Globus pallidus (tissue), 1 donor: ENCODE measurements around the gene DNAAF5.

ENCODE experiments used
- DNase-seq: peaks from one replicate; pipeline ENCODE4 v3.0.0-alpha.2; 2015; ENCODE audit warnings: low spot score

DNAAF5 gene

DNA sequence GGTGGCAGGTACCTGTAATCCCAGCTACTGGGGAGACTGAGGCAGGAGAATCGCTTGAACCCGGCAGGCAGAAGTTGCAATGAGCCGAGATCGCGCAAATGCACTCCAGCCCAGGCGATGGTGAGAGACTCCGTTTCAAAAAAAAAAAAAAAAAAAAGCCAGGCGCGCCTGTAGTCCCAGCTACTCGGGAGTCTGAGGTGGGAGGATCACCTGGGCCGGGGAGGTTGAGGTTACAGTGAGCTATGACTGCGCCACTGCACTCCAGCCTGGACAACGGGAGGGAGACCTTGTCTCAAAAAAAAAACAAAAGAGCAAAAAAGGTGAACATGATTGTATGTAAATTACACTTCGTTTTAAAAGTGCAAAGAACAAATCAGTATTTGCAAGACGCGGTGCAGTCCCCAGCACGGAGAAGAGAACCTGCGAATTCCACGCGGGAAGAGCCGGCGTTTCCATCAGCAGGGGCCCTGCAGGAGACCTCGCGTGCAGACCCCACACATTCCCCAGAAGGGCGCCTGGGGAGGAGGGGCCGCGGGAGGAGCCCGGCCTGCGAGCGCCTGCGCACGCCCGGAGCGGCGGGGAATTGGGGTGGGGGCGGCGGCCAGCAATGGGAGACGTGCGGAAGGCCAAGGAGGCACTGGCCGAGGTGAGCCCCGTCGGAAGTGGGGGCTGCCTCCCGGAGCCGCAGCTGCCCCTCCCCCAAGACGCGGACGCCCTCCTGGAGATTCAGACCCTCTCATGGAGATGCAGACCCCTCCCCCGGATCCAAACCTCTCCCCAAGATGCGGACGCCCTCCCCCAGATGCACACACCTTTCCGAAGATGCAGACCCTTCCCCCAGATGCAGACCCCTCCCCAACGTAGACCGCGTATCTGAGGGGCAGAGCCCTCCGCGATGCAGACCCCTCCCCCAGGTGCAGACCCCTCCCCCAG is 89.1 kb downstream of the DNAAF5 start:
- no peak for DNase-seq

DNA sequence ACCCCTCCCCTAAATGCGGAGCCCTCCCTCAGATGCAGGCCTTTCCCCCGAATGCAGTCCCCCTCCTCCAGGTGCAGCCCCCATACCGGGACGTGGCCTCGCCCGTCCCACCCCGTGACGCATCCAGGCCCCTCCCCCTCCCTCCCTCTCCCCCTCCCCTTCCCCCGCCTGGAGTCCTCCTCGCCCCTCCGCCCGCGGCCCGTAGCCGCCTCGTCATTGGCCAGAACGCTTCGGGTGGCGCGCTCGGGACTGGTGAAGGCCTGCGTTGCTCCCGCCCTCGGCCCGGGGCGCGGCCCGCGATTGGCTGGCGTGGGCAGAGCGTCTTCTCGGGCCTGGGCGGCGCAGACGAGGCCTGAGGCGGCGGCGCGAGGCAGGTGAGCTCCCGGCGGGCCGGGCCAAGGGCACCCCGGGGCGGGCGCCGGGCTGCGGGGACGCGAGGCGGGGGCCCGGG is 89.8 kb downstream of the DNAAF5 start:
- peak; percentile 96 for DNase-seq

DNA sequence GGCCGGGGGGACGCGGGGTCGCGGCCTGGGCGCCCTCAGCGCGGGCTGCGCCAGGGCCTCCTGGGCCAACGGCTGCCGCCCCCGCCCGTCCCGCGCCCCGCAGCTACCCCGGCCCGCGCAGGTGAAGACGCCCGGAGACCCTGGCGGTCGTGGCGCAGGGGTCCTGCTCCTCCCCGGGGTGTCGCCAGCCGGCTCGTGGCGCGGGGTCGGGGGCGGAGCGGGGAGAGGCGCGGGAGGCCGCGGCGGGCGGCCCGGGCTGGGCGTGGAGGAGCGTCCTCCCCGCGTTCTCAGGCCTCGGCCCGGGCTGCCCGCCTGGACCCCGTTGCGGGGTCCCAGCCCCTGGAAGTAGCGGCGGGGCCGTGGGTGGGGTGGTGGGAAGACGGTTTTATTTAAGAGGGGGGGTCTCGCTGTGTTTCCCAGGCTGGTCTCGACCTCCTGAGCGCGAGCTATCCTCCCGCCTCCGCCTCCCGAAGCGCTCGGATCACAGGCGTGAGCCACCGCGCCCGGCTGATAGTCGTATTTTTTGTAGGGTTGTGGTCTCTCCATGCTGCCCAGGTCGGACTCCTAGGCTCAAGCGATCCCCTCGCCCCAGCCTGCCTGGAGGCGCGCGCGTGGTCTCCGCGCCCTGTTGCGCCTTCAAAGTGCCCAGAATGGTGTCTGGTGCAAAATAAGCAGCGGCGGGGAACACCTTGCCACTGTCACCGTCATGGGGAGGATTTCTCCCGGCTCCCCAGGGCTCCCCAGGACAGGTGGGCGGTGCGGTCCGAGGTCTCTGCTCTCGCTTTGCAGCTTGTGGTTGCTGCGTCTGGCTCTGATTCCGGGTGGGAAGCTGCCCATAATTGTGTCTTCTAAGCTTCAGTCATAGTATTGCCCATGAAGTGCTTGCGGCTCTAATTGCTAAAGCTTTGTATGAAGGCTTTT is 90.5 kb downstream of the DNAAF5 start:
- no peak for DNase-seq

DNA sequence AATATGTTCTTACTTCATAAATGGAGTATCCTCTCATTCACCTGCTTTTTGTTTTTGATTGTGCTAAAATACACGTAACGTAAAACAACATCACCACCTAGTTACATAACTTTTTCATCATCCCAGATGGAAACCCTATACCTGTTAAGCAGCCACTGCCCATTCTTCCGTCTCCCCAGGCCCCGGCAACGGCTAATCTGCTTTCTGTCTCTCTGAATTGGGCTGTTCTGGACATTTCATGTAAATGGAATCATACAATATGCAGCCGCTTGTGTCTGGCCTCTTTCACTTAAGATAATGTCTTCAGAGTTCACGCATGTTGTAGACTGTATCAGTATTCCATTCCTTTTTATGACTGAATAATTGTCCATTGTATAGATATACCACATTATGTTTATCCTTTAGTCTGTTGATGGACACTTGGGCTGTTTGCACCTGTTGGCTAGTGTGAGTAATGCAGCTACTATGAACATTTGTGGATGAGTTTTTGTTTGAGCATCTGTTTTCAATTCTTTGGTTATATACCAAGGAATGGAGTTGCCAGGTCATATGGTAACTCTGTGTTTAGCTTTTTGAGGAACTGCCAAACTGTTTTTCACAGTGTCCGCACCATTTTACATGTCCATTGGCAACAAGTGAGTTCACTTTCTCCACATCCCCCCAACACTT is 91.7 kb downstream of the DNAAF5 start:
- no peak for DNase-seq

DNA sequence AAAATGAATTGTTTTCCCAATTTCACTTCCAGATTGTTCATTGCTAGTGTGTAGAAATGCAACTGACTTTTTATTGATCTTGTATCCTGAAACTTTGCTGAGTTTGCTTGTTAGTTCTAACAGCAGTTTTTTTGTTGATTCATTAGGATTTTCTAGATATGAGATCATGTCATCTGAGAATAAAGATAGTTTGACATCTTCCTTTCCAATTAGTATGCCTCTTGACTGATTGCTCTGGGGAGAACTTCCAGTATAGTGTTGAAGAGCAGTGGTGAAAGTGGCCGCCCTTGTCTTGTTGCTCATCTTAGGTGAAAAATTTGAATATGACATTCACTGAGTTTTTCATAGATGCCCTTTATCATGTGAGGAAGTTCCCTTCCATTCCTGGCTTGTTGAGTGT is 93.8 kb downstream of the DNAAF5 start:
- no peak for DNase-seq

DNA sequence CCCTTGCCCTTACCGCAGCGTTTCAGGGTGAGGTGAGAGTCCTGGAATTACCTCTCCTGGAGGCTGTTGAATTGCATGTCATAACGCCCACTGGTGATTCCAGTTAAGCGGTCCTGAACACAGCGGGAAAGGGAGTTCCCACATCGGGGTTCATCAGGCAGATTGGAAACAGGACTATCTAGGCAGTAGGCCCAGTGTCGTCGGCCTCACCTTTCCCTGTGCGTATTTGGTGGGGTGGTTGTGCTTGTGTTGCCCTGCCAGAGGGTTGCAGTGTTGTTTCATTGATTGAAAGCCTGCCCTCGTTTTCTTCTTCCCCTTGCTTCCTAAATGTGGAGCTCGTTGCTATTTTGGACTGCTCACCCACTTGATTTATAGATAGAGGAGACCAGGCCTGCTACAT is 95.2 kb downstream of the DNAAF5 start:
- DNase-seq = no peak

DNA sequence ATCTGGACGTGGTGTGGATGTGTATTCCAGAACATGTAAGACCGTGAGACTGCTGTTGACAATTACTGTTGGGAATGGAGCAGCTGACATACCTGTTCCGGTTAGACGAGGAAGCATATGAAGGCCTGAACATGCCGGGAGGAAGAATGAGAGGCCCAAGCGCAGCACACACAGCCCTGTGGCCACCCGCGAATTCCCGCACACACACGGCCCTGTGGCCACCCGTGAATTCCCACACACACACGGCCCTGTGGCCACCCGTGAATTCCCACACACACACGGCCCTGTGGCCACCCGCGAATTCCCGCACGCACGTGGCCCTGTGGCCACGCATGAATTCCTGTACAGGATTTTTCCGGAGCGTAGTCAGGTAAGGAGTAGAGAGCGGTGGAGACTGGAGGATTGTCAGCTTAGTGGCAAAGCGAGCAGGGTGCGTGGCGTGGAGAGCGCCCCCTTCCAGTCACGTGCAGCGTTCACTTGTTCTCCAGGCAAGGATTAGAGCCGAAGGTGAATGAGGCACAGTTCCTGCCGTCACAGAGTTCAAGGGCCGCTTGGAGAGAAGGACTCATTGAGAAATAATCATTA is 96.3 kb downstream of the DNAAF5 start:
- no peak for DNase-seq

DNA sequence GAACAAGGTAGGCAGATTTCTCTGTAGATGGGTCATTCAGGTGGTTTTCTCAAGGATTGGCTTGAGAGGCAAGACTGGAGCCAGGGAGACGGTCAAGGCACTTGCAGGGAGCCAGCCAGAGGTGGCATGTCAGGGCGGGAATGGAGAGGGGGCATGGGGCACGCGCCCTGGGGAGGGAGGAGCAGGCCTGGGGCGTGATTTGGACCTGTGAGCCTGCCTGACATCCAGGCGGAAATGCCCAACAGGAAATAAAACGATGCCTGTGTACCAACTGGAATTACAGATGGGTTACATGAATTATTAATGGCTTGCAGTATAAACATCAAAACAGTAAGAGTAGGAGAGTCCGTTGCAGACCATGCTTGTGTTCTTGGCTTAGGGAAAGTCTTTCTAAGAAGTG is 97.2 kb downstream of the DNAAF5 start:
- DNase-seq = no peak

DNA sequence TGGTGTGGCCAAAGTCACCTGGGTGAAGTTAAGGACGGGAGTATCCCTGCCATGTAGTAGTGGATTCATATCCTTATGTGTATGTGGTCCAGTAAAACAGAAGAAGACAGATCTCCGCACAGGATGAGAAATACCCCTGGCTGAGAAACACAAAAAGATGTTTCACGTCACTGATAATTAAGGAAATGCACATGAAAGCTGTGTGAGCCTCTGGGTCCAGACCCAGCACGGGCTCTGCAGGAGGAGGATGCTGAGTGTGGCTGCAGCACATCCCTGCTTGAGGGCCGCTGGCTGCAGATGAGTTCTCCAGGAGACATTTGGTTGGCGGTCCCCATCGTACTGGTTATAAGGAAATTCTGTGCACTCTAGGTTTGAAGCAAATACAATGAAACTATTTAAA is 97.6 kb downstream of the DNAAF5 start:
- DNase-seq = no peak

DNA sequence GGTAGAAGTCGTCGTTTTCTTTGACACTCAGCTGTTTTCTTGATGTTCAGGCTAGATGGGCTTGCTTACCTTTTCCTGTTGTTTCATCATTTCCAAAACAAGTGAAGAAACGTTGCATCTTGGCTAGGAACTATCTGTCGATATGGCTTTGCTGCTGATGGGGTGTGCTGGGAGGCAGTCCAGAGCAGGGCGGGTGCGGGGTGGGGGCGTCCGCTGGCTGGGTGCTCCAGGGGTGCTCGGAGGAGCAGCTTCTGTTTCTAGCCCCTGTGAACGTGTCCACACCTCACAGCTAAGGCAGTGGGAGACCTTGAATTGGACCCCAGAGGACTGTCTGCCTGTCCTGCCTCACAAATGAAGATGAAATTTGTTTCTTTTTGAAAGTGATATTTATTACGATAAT is 98.2 kb downstream of the DNAAF5 start:
- DNase-seq = no peak

DNA sequence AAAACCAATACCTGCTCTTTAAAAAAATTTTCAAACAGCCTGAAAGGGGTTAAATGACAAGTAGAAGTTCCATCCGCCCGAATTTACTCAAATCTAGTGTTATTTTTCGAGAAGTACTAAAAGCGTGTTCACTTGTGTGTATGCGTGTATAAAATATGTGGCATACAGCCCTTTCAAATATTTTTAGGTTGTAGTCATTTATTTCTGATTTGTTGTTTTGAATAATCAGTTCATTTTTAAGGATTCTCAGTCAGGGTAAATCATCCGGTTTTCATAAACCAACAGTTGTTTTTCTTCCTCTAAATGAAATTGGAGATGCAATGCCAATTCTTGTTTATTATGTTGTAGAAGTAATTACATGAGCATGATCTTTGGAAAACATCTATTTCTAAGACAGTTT is 98.9 kb downstream of the DNAAF5 start:
- DNase-seq = no peak

DNA sequence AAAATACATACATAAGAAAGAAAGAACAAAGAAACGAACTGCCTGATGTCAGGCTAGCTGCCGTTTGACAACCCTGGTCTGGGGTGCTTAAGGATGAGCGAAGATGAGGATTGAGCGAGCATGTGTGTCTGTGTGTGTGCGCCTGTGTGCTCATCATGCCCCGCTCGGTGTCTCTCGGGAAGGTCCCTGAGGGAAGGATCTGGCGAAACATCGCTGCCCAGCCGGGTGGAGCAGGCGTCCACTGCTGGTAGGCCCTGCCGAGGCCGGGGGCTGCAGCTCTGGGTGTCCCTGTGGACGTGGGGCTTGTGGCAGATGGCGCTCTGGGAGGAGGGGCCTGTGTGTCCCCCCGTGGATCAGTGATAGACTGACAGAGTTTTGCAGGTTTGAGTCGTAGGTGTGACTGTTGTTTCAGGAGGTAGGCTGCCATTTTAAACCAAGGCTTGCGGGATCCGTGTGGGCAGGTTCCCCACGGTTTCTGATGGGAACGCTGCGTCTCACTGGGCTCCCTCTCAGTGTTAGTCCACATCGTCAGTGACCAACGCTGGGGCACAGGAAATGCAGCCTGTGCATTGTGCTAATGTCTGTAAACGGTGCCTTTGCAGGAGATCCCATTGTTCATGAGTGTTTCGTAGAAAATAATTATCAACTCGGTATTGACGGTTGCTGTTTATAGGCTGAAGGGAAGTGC is 99.9 kb downstream of the DNAAF5 start:
- DNase-seq = no peak

DNA sequence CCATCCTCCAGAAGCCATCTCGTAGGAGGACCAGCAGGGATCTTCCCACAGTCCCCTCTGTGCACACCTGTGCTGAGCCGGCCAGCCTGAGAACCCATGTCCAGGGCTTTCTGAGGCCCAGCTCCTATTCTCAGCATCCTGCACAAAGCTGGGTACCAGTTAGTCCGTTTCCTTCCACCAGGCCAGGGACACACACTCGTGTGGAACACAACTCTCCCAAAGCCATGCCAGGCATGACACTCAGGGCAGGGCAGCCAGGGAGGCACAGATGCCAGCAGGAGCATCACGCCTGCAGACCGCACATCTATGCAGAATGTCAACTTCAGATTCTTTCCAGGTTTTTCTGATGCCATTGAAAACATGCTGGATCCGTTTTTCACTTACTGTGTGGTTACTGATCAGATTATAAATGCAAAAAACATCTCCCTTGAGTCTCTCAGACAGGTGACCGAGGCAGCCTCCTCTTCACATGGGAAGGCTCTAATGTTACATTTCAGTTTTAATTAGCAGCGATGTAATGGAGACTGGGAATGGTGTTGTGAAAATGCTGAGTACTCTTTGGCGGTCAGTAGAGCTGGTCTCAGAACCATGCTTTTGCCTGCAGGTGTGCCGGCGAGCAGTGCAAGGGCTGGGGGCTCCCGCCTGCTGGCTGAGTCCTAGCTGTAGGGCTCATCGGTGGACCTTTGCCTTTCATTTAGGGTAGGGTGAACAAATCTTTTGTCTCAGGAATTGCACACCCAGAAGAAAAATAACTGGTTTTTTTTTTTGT is 102.5 kb downstream of the DNAAF5 start:
- DNase-seq = no peak

DNA sequence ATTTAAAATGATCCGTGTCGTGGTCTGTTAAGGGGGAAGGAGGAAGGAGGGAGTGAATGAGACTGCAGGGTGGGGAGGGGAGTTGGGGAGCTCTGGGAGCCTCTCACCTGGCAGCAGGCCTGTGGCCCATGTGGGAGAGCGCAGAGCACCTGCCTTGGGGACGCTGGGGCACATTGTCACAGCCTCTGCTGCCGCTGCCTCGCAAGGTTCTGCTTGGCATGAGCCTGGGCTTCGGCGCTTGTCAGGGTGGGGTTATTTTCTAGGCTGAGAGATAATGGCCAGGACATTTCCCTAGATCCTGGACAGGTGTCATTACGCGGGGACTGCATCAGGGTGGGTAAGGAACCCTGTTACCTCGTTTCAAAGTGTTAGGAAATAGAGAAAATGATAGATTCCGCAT is 103.6 kb downstream of the DNAAF5 start:
- no peak for DNase-seq

DNA sequence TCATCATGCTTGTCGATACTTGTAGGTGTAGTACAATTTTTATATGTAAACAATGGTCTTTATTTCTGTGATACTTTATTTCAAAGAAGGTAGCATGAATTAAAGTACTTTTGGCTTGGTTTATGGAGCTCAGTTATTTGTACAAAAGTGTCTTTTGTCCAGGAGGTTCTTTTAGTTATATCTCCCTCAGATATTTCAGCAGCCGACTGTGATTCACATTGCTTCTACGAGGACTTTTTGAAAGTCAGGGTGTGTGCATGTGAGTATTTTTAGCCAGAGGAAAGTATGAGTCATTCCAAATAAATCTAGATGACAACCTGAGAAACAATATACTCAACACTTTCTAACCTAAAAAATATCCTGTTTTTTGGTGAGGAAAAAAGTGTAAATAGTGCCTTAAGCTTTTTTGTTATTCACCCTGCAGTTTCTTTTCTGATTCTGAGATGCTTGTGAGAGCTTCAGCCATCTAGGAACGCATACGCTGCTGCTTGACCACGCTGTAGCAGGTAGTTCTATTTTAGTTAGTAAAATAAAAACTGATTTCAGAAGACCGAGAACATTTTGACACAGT is 105.2 kb downstream of the DNAAF5 start:
- no peak for DNase-seq

DNA sequence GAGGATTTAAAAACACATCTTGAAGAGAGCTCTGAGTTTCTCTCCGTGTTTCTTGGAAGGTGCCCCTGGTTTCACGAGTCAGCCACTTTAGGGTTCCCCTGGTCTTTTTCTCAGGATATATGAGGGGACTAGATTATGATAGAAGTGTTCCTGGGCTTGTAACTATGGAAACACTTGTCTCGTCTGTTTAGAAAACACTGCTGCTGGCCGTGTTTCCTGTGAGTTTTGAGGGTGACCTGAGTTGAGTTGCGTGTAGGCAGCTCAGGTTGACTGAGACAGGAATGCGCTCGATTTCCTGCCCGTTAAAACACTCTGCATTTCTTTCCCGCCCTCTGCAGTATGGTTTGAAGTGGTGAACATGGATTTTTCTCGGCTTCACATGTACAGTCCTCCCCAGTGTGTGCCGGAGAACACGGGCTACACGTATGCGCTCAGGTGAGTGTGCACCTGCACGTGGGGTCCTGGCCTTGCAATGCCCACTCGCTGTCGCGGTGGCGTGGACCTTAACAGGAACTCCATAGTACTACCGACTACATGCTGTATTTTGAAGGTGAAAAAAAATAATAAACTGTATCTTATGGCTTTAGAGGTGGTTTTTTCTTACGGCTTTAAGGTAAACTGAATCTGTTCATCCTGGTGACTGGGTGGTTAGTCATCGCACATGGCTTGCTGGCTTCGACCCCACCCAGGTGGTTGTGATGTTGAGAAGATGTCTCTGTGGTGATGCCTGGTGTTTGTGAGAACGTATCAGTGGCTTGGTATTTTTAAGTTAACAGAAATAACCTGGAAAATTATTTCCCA is 105.9 kb downstream of the DNAAF5 start, which contains the start of gene SUN1:
SUN1 (plus strand) TSS at position 310 of the 801 bp plus-strand sequence; CDS start at position 359, 49 bp downstream.
- DNase-seq = no peak

DNA sequence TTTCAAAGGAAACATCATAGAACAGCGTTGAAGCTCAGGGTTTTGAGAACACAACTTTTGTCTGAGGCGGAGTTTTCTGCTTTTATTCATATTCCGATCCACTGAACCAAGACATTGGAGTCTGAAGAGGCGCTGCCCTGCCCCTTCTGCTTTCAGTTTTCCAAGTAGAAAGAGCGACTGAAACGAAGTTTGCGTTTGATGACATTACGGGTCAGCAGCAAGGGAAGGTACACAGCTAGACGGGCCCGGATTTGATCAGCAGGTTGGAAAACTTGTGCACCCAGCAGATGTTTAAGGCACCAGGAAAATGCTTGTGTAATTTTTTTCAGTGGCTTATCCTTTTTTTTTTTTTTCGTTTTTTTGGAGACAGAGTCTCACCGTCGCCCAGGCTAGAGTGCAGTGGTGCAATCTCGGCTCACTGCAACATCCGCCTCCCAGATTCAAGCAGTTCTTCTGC is 106.5 kb downstream of the DNAAF5 start:
- DNase-seq = no peak

DNA sequence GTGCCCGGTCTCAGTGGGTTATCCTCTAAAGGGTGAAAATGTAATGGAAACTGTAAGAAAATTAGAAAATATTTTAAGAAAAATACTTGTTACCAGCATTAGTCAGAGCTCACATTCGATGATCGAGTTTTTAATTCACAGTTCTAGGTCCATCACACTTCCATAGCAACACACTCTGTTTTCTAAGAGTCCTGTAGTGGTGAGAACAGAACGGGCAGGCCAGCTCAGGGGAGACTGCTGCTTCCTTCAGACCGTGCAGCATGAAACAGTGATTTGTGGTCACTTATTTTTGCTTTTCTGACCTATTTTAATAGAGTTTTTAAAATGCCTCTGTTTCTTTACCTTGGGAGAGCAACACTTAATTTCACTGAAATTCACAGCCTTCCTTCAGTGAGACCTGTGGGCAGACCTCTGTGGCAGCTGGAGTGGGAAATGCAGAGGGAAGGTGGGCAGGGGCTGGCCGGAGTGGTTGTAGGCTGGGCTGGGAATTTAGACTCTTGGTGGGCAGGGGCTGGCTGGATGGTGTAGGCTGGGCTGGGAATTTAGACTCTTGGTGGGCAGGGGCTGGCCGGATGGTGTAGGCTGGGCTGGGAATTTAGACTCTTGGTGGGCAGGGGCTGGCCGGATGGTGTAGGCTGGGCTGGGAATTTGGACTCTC is 107.2 kb downstream of the DNAAF5 start:
- no peak for DNase-seq

DNA sequence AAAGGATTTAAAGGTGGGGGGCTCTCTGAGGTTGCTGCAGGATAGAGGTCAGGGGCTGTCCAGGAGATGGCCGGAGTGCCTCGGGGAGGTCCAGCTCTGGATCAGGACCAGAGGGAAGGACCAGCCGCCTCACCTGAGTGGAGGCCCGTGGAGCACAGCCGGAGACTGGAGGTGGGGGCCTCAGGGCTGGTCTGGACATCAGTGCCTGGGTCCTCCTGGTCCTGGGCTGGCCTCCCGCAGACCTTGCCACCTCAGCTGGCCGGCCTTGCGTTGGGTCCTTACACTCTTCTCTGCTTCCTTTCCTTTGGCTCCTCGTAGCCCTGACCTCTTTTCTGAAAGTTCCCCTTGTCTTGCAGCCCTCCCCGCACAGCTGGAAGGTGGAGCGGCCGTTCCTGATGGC is 107.8 kb downstream of the DNAAF5 start:
- no peak for DNase-seq
